HG02798 (cell line): ENCODE measurements around the gene ERCC6.

ENCODE experiments used
- ATAC-seq: cut with Tn5 transposase; IDR thresholded peaks from one replicate; pipeline ENCODE4 v1.9.1; 2021; ENCODE audit warnings: mild to moderate bottlenecking; ENCODE audit not compliant: unreplicated experiment, poor library complexity

The ERCC6 gene

DNA sequence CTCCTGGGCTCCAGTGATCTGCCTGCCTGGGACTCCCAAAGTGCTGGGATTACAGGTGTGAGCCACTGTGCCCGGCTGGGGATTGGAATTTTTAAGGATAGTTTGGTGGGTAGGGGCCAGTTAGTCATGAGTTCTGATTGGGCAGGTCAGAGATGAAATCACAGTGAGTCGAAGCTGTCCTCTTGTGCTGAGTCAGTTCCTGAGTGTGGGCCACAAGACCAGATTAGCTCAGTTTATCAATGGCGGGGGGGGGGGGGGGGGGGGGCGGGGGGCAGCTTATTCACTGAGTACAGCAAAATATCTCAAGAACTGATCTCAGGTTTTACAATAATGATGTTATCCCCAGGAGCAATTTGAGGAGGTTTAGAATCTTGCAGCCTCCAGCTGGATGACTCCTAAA lies 11.6 kb upstream of the ERCC6 start:
- no peak for ATAC-seq

DNA sequence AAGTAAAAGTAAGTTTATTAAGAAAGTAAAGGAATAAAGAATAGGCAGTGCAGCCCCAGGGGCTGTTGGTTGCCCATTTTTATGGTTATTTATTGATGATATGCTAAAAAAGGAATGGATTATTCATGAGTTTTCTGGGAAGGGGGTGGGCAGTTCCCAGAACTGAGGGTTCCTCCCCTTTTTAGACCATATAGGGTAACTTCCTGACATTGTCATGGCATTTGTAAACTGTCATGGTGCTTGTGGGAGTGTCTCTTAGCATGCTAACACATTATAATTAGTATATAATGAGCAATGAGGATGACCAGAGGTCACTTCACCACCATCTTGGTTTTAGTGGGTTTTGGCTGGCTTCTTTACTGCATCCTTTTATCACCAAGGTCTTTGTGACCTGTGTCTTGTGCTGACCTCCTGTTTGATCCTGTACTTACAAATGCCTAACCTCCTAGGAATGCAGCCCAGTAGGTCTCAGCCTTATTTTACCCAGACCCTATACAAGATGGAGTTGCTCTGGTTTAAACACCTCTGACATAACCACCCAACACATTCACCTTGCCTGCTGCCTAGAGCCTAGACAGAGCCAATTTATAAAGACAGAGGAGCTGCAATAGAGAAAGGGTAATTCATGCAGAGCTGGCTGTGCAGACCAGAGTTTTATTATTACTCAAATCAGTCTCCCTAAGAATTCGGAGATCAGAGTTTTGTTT lies 10.9 kb upstream of the ERCC6 start:
- ATAC-seq, result no peak

DNA sequence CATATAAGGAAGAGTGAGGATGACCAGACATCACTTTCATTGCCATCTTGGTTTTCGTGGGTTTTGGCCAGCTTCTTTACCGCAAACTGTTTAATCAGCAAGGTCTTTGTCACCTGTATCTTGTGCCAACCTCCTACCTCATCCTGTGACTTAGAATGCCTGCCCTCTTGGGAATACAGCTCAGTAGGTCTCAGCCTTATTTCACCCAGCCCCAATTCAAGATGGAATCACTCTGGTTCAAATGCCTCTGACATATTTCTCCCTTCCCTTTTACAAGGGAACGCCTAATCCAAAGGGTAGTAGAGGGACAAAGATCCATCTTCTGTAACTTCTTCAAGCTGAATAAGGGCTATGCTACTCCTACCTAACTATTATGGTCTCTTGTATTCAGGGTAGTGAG lies 4.7 kb upstream of the ERCC6 start:
- ATAC-seq, result no peak

DNA sequence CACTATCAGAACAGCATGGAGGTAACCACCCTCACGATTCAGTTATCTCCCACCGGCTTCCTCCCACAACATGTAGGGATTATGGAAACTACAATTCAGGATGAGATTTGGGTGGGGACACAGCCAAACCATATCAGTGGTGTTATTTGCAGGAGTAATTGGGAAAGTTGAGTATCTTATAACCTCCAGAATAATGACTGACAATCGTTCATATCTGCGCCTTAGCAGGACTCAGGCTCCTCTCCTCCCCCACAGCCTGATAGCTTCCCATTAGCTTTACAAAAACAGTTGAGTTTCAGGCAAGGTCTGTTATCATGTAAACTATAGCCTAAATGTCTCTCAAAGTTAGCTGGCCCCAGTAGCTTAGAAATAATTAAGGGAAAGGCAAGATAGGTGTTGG lies 3.4 kb upstream of the ERCC6 start:
- no peak for ATAC-seq

DNA sequence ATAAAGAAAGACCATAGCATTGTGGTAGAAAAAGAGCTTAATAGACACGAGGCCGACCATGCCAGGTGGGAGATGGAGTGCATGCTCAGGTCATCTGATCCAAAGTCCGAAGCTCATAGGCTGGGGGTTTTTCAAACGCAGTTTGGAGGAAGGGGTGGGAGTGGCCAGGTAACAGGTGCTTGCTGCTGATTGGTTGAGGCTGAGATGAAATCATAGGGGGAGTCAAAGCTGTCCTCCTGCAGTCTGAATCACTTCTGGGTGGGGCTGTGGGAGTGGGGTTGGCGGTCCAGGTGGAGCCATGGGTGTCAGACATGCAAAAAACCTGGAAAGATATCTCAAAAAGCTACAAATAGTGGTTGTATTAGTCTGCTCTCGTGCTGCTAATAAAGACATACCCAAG lies 2.8 kb upstream of the ERCC6 start:
- ATAC-seq, result no peak

DNA sequence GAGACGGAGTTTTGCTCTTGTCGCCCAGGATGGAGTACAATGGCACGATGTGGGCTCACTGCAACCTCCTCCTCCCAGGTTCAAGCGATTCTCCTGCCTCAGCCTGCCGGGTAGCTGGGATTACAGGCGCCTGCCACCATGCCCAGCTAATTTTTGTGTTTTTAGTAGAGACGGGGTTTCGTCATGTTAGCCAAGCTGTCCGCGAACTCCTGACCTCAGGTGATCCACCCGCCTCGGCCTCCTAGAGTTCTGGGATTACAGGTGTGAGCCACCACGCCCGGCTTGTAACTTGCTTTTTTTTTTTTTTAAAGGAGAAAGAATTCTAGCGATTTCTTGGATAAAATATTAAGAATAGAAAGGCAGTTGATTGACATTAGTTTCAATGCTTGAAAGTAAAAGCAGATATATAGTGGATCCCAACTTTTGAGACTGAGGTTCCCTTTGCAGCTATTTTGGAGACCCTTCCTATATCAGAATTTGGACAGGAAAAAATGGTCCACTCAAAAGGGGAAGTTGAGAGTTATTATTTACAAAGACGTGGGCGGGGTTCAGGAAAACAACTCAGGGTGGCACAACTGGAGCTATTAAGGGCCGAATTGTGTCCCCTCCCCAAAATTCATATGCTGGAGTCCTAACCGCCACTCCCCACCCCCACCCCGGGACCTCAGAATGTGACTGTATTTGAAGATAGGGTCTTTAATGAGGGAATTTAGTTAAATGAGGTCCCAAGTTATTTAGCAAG lies 1.3 kb upstream of the ERCC6 start:
- no peak for ATAC-seq

DNA sequence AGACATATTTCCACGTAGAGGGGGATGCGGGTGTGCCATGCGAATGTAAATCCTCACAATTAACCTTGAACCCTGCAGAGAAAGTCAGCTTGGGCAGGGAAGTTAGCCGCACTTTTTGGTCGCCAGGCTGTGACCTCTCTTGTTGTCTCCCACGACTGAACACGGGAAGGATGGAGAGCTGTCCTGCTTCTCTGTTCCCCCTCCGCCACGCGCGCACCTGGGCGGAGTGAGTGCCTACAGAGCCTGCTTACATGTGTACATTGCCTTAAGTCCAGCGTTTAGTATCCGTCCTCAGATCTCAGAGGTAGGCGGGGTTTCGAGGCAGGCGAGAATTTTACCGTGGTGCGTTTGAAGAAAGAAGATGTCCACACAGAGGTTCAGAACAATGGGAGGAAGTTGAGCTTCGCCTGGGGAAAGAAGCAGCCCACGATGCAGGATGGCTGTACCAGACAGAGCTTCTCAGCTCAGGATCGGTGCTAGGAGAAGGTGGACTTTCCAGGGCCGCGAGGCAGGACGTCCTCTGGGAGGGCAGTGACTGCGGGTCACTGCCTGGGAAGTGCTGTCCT lies 482 bp upstream of the ERCC6 start:
- peak; percentile 12 for ATAC-seq

DNA sequence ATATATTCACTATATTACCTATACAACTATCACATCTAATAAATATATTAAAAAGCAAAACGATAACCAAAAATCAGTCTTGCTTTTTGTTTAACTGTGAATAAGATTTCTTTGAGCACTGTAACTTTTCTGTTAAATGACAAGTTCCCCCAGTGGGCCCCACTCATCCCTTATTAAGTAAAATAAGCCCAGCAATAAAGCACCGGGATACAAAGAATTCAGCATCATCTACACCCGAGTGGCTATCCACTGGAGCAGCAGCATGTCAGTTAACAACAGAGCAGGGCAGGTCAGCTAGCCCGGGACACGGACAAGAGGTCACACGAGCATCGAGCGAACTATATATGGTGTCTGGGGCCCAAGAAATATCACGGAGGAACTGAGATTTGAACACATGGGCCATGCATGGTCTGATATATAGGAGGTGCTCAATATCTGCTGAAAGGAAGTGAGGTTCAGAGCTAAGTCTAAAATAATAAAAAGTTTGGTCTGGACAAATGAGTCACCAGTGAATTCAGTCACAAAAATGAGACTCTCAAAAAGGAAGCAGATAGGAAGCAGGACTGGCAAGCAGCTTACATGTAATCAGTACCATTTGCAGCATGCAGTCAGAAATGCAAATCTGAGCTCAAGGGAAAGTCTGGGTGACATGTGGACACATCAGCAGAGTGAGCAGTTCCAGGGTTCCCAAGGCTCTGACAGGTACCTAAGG lies 4.1 kb downstream of the ERCC6 start:
- peak; percentile 50 for ATAC-seq

DNA sequence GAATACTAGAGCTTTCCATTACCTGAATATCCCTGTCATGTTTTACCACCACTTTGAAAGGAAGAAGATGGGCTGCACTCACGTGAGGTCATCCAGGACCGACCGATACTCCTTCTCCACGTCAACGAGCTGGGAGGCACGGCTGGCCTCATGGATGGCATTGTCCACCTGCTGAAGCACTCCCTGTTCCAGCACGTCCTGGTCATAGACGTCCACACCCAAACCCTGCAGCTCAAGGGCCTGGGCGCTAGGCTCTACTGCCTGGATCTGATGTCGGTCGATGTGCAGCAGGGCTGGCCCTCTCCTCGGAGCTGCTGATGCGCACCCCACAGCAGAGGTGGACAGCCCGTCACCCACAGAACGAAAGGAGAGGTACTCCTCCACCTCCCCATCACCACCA lies 6.5 kb downstream of the ERCC6 start:
- ATAC-seq, result no peak

DNA sequence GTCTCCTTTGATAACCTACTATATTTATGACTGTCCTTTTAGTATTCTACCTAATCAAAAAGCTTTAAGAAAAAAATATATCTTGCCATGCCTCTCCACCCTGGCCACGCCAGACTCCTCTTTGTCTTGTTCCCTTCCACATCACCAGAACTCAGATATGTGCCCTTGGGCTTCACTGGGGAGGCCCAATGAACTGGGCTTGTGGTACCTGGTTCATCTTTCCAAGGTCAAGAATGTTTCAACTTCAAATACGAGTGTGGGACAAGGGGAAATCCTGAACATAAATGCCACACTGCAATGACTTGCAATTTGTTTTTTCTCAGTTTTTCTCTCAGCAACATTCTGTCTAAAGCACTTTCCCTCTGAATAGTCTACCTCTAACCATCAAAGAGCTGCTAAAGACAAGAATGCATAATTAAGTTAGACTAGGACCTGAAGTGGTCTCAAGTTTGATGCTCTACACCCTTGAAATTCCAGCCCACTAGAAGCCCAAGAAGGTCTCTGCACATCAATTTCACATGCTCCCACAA lies 9.9 kb downstream of the ERCC6 start:
- no peak for ATAC-seq

DNA sequence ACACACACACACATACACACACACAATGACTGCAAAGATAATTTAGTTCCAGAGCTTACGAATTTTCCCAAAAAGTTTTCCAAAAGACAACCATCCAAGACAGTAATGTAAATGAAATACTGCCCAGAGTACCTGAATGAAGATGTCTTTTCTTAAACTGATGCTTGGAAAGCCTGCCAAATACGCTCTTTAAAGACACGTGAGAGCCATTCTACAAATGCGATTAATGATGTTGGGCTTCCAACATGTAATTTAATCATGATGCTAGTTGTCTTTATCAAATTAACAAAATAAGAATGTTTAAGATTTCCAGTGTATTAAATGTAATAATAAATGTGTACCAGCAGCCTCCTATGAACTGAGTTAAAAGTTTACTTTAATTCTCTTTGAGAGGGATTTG lies 11.1 kb downstream of the ERCC6 start:
- ATAC-seq, result no peak

DNA sequence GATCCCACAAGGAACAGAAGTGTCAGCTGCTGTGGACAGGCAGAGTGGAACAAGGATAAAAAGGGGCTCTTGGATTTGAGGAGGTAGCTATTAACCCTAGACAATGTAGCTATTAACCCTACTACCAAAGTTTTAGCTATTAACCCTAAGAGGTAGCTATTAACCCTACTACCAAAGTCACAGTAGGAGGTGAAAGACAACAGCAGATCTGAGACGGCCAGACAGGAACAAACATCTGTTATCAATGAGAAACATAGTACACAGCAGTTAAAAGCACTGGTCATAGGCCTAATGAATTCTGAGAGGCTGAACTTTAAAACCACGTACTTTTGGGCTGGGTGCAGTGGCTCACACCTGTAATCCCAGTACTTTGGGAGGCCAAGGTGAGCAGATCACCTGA lies 11.9 kb downstream of the ERCC6 start:
- no peak for ATAC-seq

DNA sequence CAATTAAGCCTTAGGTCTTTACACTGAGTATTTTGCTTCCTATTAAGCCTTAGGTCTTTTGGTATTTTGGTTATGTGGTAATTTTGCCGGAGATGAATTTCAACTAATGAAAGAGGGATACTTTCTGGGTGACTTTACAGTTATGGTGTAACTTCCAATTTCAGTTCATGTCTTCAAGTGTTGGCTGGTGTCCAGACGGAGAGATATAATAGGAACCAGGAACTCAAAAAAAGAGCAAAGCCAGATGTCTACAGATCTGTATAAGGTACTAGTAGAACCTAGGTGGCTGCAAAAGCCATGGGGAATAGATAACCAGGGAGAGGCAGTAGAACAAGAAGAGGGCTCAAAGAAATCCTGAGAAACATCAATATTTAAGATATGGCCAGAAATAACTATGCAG lies 12.3 kb downstream of the ERCC6 start:
- no peak for ATAC-seq

DNA sequence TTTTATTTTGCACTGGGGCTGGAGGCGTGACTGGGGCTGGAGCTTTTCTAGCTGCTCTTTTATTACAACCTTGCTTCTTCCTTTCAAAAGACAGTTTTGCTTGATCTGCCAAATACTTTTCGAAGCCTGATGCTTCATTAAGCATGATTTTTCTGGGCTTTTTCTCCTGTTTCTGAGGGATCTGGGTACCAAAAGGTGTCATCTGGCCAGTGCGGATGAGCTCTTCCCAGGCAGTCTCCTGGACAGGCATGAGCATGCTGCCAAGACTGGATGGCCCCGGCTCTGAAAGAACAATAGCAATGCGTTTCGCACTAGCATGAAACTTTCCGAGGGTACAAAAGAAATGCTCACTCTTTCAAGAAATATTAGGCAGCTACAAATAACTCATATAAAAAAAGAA lies 14.4 kb downstream of the ERCC6 start:
- no peak for ATAC-seq

DNA sequence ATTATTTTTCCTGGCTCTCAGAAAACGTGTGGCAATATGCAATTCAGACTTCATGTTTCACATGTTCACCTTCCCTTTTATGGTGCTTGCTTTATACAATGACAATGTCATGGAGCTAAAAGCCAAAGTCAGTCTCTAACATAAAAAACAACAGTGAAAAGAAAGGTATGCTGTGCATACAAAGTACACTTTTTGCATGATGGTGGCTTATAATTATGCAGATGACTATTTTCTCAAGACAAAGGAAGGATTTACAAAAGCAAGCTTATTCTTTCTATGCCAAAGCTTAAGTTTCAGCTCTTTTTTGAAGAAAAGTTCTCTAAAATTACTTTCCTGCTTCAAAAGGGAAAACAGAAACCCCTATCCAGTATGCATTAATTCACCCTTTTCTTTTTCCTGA lies 15.6 kb downstream of the ERCC6 start:
- ATAC-seq, result no peak

DNA sequence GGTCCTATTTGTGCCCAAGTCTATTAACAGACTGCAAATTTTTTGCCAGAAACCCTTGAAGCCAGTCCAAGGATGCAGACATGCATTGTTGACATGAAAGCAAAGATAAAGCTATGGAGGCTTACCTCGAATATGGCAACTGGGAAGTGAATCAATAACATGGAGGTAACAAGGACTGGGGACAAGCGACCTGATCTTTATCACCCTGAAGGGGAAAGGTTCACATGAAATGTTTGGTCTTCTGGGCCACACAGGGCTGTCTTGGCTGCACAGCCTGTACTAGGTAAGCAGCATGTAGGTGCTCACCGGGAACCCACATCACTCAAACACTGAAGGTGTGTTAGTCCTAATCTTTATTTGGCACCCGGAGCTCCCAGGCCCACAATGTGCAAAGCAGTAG lies 17.9 kb downstream of the ERCC6 start:
- ATAC-seq, result no peak

DNA sequence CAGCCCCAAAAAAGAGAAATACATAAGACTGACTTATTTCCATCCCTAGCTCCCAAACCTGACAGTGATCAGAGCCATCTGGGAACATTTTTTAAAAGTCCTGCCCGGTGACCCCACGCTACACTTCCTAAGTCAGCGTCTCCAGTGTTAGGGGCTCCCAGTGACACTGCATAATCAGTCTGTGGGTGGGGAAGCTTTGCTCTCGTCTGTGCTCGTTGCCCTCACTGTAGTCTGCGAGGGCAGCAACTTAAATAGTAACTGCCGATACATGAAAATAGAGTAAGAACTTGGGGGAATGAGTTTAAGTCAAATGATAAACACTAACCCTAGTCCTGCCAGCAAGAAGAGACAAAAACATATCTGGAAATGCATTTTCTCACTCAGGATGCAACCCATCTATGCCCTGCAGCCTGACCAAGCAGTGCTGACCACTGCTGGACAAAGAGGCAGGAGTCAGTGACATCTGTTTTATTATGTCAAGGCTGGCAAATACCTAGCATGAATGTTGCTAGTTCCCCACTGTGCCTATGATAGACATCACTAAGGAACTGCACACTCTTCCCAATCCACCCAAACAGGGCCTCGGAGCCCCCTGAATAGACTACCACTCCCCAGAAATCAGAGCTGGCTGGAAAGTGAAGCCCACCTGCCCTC lies 18.7 kb downstream of the ERCC6 start:
- no peak for ATAC-seq

DNA sequence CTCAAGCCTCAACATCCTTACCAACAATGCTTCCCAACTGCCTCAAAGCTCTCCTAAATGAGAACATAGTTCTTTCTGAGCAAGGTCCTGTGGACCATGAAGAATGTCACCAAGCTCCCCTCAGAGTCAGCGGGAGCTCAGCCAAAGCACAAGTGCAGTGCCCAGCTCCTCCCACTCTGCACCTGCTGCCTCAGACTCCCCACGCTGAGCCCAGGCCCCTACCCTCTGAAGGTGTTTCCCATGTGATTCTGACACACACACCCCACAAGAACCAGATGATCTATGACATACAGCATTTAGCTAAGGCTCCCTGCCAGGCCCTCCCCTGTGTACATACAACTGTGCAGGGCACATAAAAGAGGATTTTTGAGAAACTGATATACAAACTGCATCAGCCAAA lies 19.2 kb downstream of the ERCC6 start:
- ATAC-seq, result no peak

DNA sequence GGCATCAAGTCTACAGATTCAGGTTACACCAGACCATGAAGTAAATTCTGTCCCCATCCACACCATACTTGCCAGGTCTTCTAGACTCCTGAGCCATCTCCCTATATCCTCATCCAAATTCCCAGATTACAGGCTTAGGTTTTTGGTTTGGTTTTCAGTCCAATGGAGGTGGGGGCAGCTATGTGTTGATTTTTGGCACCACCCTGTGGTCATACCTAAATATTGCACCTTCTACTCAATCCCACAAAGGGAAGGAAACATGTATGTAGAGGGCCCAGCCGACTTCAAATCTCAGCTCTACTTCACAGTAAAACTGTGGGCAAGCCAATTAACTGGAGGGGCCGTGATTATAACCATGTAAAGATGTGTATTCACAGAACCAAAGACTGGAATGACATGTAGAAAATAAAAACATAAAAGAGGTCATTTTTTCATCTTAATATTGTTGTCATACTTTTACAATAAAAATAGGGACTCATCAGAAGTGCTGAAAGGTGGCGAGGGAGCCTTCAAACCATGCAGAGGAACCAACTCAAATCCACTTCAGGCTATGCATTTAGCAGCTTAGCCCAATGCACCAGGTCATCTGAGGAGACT lies 19.8 kb downstream of the ERCC6 start:
- peak; percentile 43 for ATAC-seq

DNA sequence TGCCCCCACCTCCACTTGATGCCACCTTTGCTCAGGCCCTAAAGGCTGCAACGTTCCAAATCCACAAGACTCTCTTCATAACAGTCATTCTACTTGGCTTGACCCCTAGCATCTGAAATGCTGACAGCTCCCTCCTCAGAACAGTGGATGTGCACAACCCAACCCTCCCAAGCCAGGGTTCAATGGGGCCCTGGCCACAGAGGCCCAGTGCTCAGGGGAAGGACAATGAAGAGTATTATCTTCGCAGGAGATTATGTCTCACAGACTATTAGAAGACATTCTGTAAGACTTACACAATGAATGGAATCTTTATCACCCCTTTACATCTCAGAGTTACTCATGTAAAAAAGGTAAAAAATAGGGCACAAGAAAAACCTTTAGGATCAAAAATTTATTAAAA lies 20.4 kb downstream of the ERCC6 start:
- ATAC-seq, result no peak
